AG04450 (cell line): ENCODE measurements around the gene PPFIBP1. TPM values are rescaled to one million over a fixed set of nuclear protein-coding genes. Genes with fewer than 3 reads are reported as not detected.

Experiments
- CTCF ChIA-PET: fragments of 300-600, 350-600 bp; formaldehyde crosslinking; extraction: SDS; loops from one replicate; lab custom pipeline; 2022; ENCODE audit warnings: antibody characterized with exemption, inconsistent platforms; lab: Charles Lee
- POLR2A ChIA-PET: fragments of 350-600 bp; formaldehyde crosslinking; extraction: SDS; loops from one replicate; lab custom pipeline; 2021; ENCODE audit warnings: antibody characterized with exemption, inconsistent platforms; lab: Yijun Ruan, JAX
- DNase-seq: peaks from one replicate; pipeline ENCODE4 v3.0.0-alpha.2; 2011; ENCODE audit warnings: low read depth, low spot score
- H3K27ac ChIP-seq: one replicate; pipeline ENCODE4 v1.5.1; 2012; ENCODE audit warnings: low read depth, low read length, control low read depth
- H3K27me3 ChIP-seq: one replicate; pipeline ENCODE4 v1.6.0; 2012; ENCODE audit warnings: low read length; ENCODE audit not compliant: control insufficient read depth, insufficient read depth
- H3K4me3 ChIP-seq: 2 replicates; pipeline ENCODE4 v1.5.1; 2011; ENCODE audit warnings: mild to moderate bottlenecking, low read depth, low read length, control low read depth
- H3K9me3 ChIP-seq: 2 replicates; pipeline ENCODE4 v1.5.1; 2012; ENCODE audit warnings: low read length; ENCODE audit not compliant: control insufficient read depth, insufficient read depth
- CTCF ChIP-seq: IDR thresholded peaks from 2 replicates; pipeline ENCODE4 v1.5.1; 2011; ENCODE audit warnings: low read depth, low read length, control low read depth, inconsistent platforms
- polyA plus RNA-seq: library from polyadenylated mRNA; depleted of rRNA; stranded (reverse); fragments of >200 nt; gene quantifications from 2 replicates; pipeline ENCODE4 v1.2.3, GENCODE V29; 2011

Gene PPFIBP1
- polyA plus RNA-seq, 1 experiment = 58.3 TPM

- ChIA-PET POLR2A (interaction anchor here (1.5 to 2.1 kb wide), 2 partner anchors 26 to 89 kb away, joined by 5 to 11 read pairs; no protein-coding TSS in a partner anchor), CTCF (interaction anchor here (2.2 kb wide), 1 partner anchor 89 kb away, joined by 10 read pairs; no protein-coding TSS in a partner anchor)
- Histone ChIP-seq H3K9me3 (no peaks in the 10 kb centered on the region), H3K4me3 (peak overlapping the region; percentile 65), H3K27ac (peak overlapping the region; percentile 74), H3K27me3 (no peaks in the 10 kb centered on the region)
- no peak for TF ChIP-seq CTCF
- no peak for DNase-seq
Observed at GRCh38 chr12:27523305-27523641, 733 bp upstream of the PPFIBP1 start.

- H3K27me3 ChIP-seq = no peaks in the 10 kb centered on the region
- peak overlapping the region; percentile 83 for H3K27ac ChIP-seq
- ChIA-PET CTCF (interaction anchor here (0.6 to 2.2 kb wide), 4 partner anchors 15 to 111 kb away, joined by 3 to 10 read pairs (median 6); no protein-coding TSS in a partner anchor), POLR2A (interaction anchor here (0.6 to 2.1 kb wide), 6 partner anchors 8 to 103 kb away, joined by 3 to 13 read pairs (median 6); no protein-coding TSS in a partner anchor)
- no peak for DNase-seq
- H3K4me3 ChIP-seq = peak overlapping the region; percentile 84
- TF ChIP-seq CTCF = no peak
- H3K9me3 ChIP-seq = no peaks in the 10 kb centered on the region
Observed at GRCh38 chr12:27524494-27524835, 459 bp downstream of the PPFIBP1 start.

GRCh38 chr12:27524839-27525753 lies 1.1 kb downstream of the PPFIBP1 start:
- Histone ChIP-seq H3K4me3 (peak overlapping the region; percentile 84), H3K27ac (peak overlapping the region; percentile 32), H3K9me3 (no peaks in the 10 kb centered on the region), H3K27me3 (no peaks in the 10 kb centered on the region)
- POLR2A ChIA-PET = interaction anchor here (0.5 to 2.1 kb wide), 6 partner anchors 17 to 102 kb away, joined by 3 to 13 read pairs (median 6); no protein-coding TSS in a partner anchor
- DNase-seq = no peak
- 0 out of 2 replicates have a peak, but pooled peaks have one; percentile 7 for TF ChIP-seq CTCF
- CTCF ChIA-PET = interaction anchor here (0.6 to 2.2 kb wide), 4 partner anchors 15 to 110 kb away, joined by 3 to 10 read pairs (median 6); no protein-coding TSS in a partner anchor

GRCh38 chr12:27527512-27527911 lies 3.5 kb downstream of the PPFIBP1 start:
- no peak for TF ChIP-seq CTCF

GRCh38 chr12:27528788-27529187 lies 4.8 kb downstream of the PPFIBP1 start:
- DNase-seq = no peak
- TF ChIP-seq CTCF = no peak
- CTCF ChIA-PET = no interaction called here
- POLR2A ChIA-PET = no interaction called here
- Histone ChIP-seq H3K9me3 (no peaks in the 10 kb centered on the region), H3K27ac (no peak overlapping the region), H3K27me3 (no peaks in the 10 kb centered on the region), H3K4me3 (no peak overlapping the region)

More at GRCh38 chr12:27527512-27527911, 3.5 kb downstream of the PPFIBP1 start:
- no peaks in the 10 kb centered on the region for H3K9me3 ChIP-seq
- CTCF ChIA-PET = interaction anchor here (0.7 kb wide), 1 partner anchor 9 kb away, joined by 6 read pairs; no protein-coding TSS in a partner anchor
- H3K4me3 ChIP-seq = no peak overlapping the region
- no peak overlapping the region for H3K27ac ChIP-seq
- H3K27me3 ChIP-seq = no peaks in the 10 kb centered on the region
- POLR2A ChIA-PET = no interaction called here
- no peak for DNase-seq
